Measurements from ENCODE around the gene RNF123.
A peak's percentile ranks its signal among the peaks of the same experiment; 100 is the strongest.
"Not testable (repeated sequence)": the region's sequence is repeated elsewhere in the genome, so short reads cannot be mapped to it uniquely, and the experiment has no call there.

RNF123 gene

GRCh38 chr3:49688338-49689045, 865 bp upstream of the RNF123 start:
- H3K4me3 ChIP-seq (replicated peaks; ENCODE audit: low read depth, low read length): peak overlapping the region; percentile 93
- not testable (repeated sequence) for DNase-seq (ENCODE audit: low read depth)

GRCh38 chr3:49689908-49690624, 709 bp downstream of the RNF123 start:
- H3K4me3 ChIP-seq (replicated peaks; ENCODE audit: low read depth, low read length): peak overlapping the region; percentile 93
- not testable (repeated sequence) for DNase-seq (ENCODE audit: low read depth)

- not testable (repeated sequence) for DNase-seq (ENCODE audit: low read depth); H3K4me3 ChIP-seq (replicated peaks; ENCODE audit: low read depth, low read length)
Observed at GRCh38 chr3:49690856-49691255, 1.5 kb downstream of the RNF123 start.

GRCh38 chr3:49691481-49691880, 2.1 kb downstream of the RNF123 start:
- DNase-seq (ENCODE audit: low read depth); H3K4me3 ChIP-seq (replicated peaks; ENCODE audit: low read depth, low read length): not testable (repeated sequence)

- H3K4me3 ChIP-seq (replicated peaks; ENCODE audit: low read depth, low read length); DNase-seq (ENCODE audit: low read depth): not testable (repeated sequence)
Observed at GRCh38 chr3:49694409-49695070, 5.2 kb downstream of the RNF123 start.

- not testable (repeated sequence) for H3K4me3 ChIP-seq (replicated peaks; ENCODE audit: low read depth, low read length); DNase-seq (ENCODE audit: low read depth)
Observed at GRCh38 chr3:49695350-49696015, 6.1 kb downstream of the RNF123 start.

GRCh38 chr3:49699281-49699979, 10.1 kb downstream of the RNF123 start:
- H3K4me3 ChIP-seq (replicated peaks; ENCODE audit: low read depth, low read length): no peak overlapping the region
- DNase-seq (ENCODE audit: low read depth): no peak
- no peak for TF ChIP-seq CTCF (IDR thresholded peaks at IDR 0.05; ENCODE audit: low read length, missing control alignments)

- TF ChIP-seq CTCF (IDR thresholded peaks at IDR 0.05; ENCODE audit: low read length, missing control alignments): no peak
- DNase-seq (ENCODE audit: low read depth): no peak
- H3K4me3 ChIP-seq (replicated peaks; ENCODE audit: low read depth, low read length): no peak overlapping the region
Observed at GRCh38 chr3:49700014-49700413, 10.7 kb downstream of the RNF123 start.

- no peak for DNase-seq (ENCODE audit: low read depth)
- no peak for TF ChIP-seq CTCF (IDR thresholded peaks at IDR 0.05; ENCODE audit: low read length, missing control alignments)
- H3K4me3 ChIP-seq (replicated peaks; ENCODE audit: low read depth, low read length): no peak overlapping the region
Observed at GRCh38 chr3:49700453-49701128, 11.2 kb downstream of the RNF123 start.
